Measurements from ENCODE around the gene SPINK6.

The SPINK6 gene

GRCh38 chr5:148224117-148224742 is 21.4 kb downstream of the SPINK6 start:
- DNase-seq, result no peak

GRCh38 chr5:148228392-148228984 is 25.6 kb downstream of the SPINK6 start:
- no peak for DNase-seq

DNA sequence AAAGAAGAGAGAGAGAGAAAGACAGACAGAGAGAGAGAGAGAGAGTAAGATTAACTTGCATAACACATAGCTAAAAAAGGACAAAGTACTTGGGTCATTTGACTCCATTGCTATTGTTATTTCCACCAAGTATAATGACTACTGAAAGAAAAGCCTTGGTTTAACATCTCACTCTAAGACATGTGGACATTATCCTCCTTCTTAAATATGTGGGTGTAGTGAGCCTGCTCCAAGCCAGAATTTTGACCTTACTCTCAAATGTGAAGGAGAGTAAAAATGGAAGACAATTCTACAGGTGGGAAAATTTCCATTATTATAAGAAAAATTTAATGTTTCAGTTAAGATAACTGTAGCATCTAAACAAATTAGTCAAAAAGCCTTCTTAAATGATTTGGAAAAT is 27.0 kb downstream of the SPINK6 start:
- no peak for DNase-seq

- DNase-seq, result no peak
Measured at GRCh38 chr5:148230240-148230639, 27.4 kb downstream of the SPINK6 start.

DNA sequence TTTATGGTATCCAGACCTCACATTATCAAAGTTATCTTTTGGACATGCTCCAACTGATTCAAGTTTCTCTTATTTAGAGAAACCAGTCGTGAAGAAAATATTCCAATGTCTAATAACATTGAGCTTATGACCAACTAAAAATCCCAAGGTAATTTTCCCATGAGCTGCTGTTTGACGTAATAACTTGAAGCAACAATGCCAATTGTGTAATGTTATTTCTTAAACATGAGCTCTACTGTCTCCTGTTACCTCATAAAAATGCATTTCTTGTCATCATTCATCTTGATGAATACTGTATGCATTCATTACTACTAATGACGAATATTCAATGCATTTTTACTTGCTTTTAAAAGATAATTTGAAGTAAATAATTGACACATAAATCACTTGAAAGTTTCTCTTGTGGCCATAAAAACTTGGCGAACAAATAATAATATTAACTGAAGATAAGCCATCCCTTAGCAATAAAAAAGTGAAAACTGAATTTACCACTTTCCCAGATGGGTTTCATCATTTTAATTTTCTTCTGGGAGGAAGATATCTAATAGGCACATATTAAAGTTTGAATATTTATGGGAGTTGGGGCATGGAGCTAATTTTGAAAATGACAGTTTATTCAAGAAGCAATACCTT is 35.1 kb downstream of the SPINK6 start:
- DNase-seq, result no peak

- DNase-seq, result no peak
Measured at GRCh38 chr5:148238418-148238794, 35.6 kb downstream of the SPINK6 start, which contains the start of gene MARCOL. MARCOL (plus strand) TSS chr5:148238525; CDS start chr5:148238598, 73 bp downstream.

- DNase-seq, result no peak
Measured at GRCh38 chr5:148248894-148249293, 46.1 kb downstream of the SPINK6 start.

- no peak for DNase-seq
Measured at GRCh38 chr5:148255456-148255855, 52.6 kb downstream of the SPINK6 start.

DNA sequence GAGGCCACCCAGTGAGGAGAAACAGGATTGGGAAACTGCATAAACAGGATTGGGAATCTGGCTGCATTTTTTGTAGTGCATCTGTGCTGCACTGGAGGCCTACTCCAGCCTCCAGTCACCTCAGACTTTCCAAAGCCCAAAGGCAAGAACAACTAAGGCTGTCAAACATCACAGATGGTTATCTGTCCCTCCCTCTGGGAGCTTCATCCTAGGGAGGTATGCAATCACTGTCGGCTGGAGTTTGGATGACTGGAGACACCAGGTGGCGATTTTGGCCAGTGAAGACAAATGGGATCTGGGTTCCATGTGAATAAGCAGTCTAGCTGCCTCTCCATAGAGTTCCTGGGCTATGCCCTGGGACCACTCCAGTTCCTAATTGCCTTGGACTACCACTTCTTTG is 56.4 kb downstream of the SPINK6 start:
- no peak for DNase-seq

- no peak for DNase-seq
Measured at GRCh38 chr5:148261221-148261620, 58.4 kb downstream of the SPINK6 start.
